Cardiac septum (tissue), 1 donor: ENCODE data around the gene ASIP. TPM values are rescaled to one million over a fixed set of nuclear protein-coding genes. Genes with fewer than 3 reads are reported as not detected.
"Not testable (repeated sequence)": the region's sequence is repeated elsewhere in the genome, so short reads cannot be mapped to it uniquely, and the experiment has no call there.

Experiments
- DNase-seq: peaks from one replicate; pipeline ENCODE4 v3.0.0-alpha.2; 2020; ENCODE audit warnings: low spot score
- intact Hi-C: fragments of 100-400 bp; cut with DNase I; formaldehyde crosslinking; loops from one replicate; pipeline ENCODE4 v1.14.0; 2022
- total RNA-seq: library from RNA; stranded (reverse); fragmentation: NEBNext Ultra II Directional; extraction: Animal tissue kit (Norgen Biotek cat#: 25700); gene quantifications from one replicate; pipeline ENCODE4 v1.2.1, GENCODE V29; 2021
- donor health status: DM: no; HTN: no; CAD: no.

The ASIP gene
- total RNA-seq, 1 donor from 2014 or later = 10.5 TPM

- intact Hi-C loops = no loop called here
Observed at GRCh38 chr20:34274694-34275093, 33.5 kb downstream of the ASIP start.

GRCh38 chr20:34281177-34281576 lies 40.0 kb downstream of the ASIP start:
- intact Hi-C loops = no loop called here
- no peak for DNase-seq

More at GRCh38 chr20:34274694-34275093, 33.5 kb downstream of the ASIP start:
- DNase-seq = no peak

GRCh38 chr20:34282041-34282440 lies 40.8 kb downstream of the ASIP start:
- DNase-seq = no peak
- intact Hi-C loops = no loop called here

GRCh38 chr20:34283844-34284243 lies 42.6 kb downstream of the ASIP start:
- intact Hi-C loops = no loop called here
- no peak for DNase-seq

- DNase-seq = no peak
- intact Hi-C loops = no loop called here
Observed at GRCh38 chr20:34285450-34285849, 44.2 kb downstream of the ASIP start.

- DNase-seq, intact Hi-C loops: not testable (repeated sequence)
Observed at GRCh38 chr20:34287500-34287899, 46.3 kb downstream of the ASIP start.

GRCh38 chr20:34290471-34290870 lies 49.2 kb downstream of the ASIP start:
- intact Hi-C loops = no loop called here
- DNase-seq = no peak

GRCh38 chr20:34292496-34292895 lies 51.3 kb downstream of the ASIP start:
- intact Hi-C loops = no loop called here
- DNase-seq = no peak

- intact Hi-C loops = no loop called here
Observed at GRCh38 chr20:34293119-34293518, 51.9 kb downstream of the ASIP start.

GRCh38 chr20:34293589-34293988 lies 52.4 kb downstream of the ASIP start:
- DNase-seq = no peak
- intact Hi-C loops = no loop called here

More at GRCh38 chr20:34293119-34293518, 51.9 kb downstream of the ASIP start:
- DNase-seq = no peak

- intact Hi-C loops = no loop called here
- DNase-seq = no peak
Observed at GRCh38 chr20:34294563-34294962, 53.3 kb downstream of the ASIP start.

GRCh38 chr20:34295284-34295683 lies 54.1 kb downstream of the ASIP start:
- intact Hi-C loops = no loop called here
- no peak for DNase-seq

- no peak for DNase-seq
- intact Hi-C loops = no loop called here
Observed at GRCh38 chr20:34296468-34296867, 55.2 kb downstream of the ASIP start.

GRCh38 chr20:34298294-34298784 lies 57.1 kb downstream of the ASIP start:
- DNase-seq, intact Hi-C loops: not testable (repeated sequence)

GRCh38 chr20:34299556-34300255 lies 58.5 kb downstream of the ASIP start:
- intact Hi-C loops = loop anchor here (5.0 kb wide), 1 partner anchor 32 kb away; no protein-coding TSS in a partner anchor
- DNase-seq = no peak

- no peak for DNase-seq
- intact Hi-C loops = loop anchor here (5.0 kb wide), 1 partner anchor 33 kb away; no protein-coding TSS in a partner anchor
Observed at GRCh38 chr20:34300256-34300806, 59.1 kb downstream of the ASIP start.

GRCh38 chr20:34300809-34301586 lies 59.8 kb downstream of the ASIP start:
- no peak for DNase-seq
- intact Hi-C loops = loop anchor here (5.0 kb wide), 1 partner anchor 34 kb away; no protein-coding TSS in a partner anchor

- intact Hi-C loops = loop anchor here (2.0 to 5.0 kb wide), 2 partner anchors 34 to 61 kb away; partner anchors contain the start of gene ITCH
- DNase-seq = no peak
Observed at GRCh38 chr20:34301587-34302311, 60.5 kb downstream of the ASIP start.

GRCh38 chr20:34302312-34302722 lies 61.1 kb downstream of the ASIP start:
- no peak for DNase-seq
- intact Hi-C loops = loop anchor here (2.0 to 5.0 kb wide), 2 partner anchors 35 to 60 kb away; partner anchors contain the start of gene ITCH
